ENCODE measurements around the gene SYP.
"Not testable (repeated sequence)": the region's sequence is repeated elsewhere in the genome, so short reads cannot be mapped to it uniquely, and the experiment has no call there.

Gene SYP

GRCh38 chrX:49188468-49189076 is 11.4 kb downstream of the SYP start:
- DNase-seq, result no peak

DNA sequence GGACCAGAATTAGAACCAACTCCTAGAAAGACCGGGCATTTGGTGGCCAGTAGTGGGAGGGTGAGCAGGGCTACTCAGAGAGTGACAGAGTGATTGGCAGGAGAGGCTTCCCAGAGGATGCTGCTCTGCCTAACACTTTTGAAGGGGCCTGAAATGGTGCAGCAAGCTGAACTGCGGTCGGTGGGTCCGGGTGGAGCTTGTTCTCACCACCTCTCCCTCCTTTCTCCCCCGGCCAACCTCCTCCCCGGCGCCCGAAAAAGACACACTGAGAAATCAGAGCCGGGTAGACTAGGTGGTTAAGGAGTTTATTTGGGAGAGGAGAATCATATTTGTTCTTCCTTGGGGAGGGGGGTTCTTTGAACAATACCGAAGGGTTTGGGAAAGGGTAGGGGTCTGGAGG is 12.5 kb downstream of the SYP start:
- no peak for DNase-seq

DNA sequence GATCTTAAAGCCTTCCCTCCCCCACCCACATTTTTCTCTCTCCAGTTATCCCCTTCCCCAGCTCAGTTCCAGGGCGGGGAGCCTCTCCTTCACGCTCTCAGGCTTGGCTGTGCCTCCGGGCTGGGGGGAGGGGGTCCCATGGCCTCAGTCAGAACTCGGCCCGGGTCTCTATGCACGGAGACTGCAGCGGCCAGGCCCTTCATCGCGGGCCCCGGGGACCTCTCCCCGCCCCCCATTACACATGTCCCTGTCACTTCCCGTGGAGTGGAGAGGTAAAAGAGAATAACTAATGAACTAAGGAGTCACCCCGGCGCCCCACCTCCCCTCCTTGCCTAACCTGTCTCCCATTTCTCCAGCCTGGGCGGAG is 13.0 kb downstream of the SYP start:
- DNase-seq, result no peak

DNA sequence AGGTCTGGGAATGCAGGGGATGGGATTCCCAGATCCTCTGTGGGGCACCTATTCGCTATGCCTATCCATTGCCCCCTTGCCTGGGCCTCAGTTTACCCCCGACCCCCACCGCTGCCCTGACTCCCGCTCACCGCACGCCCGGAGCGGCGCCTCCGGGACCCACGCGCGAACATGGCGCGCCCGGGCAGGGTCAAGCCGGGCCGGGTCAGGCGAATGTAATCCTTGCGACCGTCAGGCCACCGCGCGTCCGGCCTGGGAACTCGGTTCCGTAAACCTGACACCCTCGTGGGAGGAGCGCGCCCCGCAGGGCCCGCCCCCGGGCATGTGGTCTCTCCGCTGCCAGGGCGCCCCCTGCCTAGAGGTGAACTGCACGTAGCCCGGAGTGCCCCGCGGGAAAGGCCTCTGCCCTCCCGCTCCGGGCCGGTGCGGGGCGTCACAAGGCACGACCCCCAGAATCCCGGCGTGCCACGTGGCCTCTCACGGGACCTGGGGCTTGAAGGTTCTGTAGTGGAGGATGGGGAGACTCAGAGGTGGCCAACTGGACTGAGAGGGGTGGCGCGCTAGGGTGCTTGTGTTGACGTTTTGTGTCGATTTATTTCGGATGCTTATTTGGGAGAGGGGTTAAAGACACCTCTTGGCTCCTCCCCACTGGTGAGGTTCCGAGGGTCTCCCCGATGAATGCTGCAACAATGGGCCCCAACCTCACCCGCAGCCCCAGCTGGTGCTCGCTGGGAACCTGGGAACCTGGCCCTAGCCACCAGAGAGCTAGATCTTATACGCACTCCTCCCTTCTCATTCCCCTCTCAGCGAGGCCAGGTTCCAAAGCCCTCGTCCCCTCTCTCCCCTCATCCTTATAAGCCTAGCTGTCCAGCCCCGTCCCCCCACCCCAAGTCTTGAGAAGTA is 13.6 kb downstream of the SYP start, which contains the start of gene PRICKLE3:
Gene PRICKLE3, minus strand, starts transcription at position 249 of the 903 bp plus-strand sequence. Its CDS starts 76 bp downstream, at position 173.
- DNase-seq, result peak; percentile 56 to 61

GRCh38 chrX:49184294-49185281 is 15.4 kb downstream of the SYP start:
- no peak for DNase-seq

DNA sequence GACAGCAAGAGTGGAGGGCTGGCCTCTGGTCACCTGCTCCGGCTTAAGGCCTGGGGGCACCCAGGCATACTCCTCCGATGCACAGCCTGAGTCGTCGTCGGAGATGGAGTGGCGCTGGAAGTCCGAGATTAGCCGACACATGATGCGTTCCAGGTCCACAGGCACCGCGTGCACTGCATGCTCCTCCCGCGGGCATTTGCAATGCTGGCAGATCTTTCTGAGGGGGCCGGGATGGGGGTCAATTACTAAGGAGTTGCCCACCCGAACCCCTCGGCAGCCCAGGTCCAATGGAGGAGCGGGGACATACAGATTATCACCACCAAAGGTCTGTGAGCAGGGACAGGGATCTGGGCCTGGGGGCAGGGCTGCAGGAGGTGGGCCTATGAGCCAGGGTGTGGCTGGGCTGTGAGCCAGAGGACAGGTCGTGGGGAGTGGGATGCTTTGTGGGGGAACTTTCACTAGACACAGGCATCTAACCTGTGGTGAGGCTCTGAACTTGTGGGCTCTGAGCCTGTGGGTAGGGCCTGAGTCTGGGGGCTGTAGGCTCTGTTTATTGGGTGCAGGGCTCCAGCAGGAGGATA is 16.2 kb downstream of the SYP start:
- no peak for DNase-seq

GRCh38 chrX:49179358-49179757 is 20.6 kb downstream of the SYP start:
- DNase-seq, result no peak

GRCh38 chrX:49178537-49178936 is 21.5 kb downstream of the SYP start:
- DNase-seq, result no peak

DNA sequence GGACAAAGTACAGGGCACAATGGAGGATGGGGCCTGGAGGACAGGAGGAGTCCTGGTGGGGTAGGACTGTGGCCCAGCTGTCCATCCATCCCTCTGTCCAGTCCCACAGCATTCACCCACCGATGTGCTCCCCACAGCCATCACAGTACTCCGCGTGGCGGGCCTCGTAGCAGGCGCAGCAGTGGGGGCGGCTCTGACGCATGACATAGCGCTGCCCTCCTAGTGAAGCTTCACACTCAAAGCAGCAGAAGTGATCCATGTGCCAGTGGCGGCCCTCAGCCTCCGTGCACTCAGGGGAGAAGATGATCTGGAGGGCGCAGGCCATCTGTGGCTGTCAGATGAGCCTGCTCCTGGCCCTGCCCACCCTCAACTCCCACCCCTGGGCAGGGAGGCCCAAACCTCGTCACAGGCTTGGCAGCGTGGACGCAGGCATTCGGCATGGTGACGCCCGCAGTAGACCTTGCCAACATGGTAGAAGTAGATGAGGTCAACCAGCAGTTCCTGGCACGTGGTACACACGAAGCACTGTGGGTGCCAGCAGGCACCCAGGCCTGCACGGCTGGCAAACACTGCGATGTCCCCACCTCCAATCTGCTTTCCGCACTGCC is 22.0 kb downstream of the SYP start:
- DNase-seq, result no peak

DNA sequence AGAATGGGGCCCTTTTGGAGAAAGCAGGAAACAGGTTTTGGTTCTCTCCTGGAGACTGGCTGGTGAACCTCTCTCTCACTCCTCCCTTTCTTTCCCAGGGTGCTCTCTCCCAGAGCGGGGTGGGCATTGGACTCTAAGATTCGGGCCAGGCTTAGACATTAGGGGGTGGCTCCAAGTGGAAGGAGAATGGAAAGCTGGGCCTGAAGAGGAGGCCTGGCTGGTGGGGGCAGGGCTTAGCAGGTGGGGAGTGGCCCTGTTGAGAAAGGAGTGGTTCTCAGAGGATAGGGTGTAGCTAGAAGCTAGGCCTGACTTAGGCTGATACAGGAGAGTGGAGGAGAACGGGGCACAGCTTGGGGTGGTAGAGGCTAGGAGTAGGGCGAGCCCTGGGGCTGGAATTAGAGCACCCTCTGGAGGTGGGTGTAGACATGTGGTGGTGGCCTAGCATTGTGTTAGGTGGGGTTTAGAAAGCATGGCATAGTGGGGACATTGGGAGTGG is 22.6 kb downstream of the SYP start:
- no peak for DNase-seq

- DNase-seq, result no peak
These were observed 23.3 kb downstream of the SYP start for GRCh38 chrX:49176421-49177326.

GRCh38 chrX:49175435-49176274 is 24.3 kb downstream of the SYP start:
- no peak for DNase-seq

DNA sequence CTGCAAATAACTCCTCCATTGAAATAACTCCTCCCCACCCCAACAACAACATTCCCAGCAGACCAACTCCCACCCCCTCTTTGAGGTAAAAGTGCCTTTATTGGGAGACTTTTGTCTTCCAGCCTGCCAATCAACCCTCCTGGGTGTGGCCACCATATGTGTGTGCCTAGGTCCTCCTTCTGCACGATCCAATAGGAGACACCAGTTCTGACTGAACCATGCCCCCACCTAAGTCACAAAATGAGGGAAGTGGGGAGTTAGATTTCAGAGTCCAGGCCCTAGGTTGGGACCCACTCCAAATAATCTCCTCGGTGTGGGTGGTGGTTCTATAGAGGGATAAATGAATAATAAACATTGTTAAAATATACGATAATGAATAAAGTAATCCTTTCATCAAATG is 25.3 kb downstream of the SYP start:
- DNase-seq, result no peak

DNA sequence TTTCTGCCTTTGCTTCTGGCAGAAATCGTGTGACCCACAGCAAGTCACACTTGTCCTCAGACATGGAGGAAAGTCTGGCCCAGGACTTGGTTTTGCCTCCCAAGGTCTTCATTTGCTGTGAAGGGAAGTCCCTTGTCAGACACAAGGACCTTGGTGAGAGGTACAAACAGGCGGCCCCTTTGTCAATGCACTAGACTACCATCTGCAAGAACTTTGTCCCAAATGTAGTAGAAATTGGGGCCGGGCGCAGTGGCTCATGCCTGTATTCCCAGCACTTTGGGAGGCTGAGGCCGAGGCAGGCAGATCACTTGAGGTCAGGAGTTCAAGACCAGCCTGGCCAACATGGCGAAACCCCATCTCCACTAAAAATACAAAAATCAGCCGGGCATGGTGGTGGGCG is 26.4 kb downstream of the SYP start:
- DNase-seq, result not testable (repeated sequence)

GRCh38 chrX:49172280-49172780 is 27.7 kb downstream of the SYP start:
- peak; percentile 49 to 62 for DNase-seq

DNA sequence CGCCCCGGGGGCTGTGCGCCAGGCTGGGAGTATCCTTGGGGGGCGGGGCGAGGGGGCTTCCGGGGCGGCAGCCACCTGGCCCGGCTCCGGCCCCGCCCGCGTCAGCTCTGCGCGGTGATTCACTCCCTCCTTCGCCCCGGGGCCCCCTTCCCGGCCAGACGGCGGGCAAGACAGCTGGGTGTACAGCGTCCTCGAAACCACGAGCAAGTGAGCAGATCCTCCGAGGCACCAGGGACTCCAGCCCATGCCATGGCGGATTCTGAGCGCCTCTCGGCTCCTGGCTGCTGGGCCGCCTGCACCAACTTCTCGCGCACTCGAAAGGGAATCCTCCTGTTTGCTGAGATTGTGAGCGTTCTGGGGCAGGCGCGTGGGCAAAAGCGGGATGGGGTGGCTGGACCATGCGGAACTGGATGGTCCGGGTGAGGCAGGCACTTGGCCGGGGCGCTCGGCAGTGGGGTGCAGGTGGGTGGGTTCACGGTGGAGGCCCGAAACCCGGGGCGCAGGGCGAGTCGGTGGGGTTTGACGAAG is 28.2 kb downstream of the SYP start, which contains the start of gene PLP2:
Gene PLP2, plus strand, starts transcription at position 147 of the 528 bp plus-strand sequence. Its CDS starts 103 bp downstream, at position 250.
- peak; percentile 54 to 65 for DNase-seq

DNA sequence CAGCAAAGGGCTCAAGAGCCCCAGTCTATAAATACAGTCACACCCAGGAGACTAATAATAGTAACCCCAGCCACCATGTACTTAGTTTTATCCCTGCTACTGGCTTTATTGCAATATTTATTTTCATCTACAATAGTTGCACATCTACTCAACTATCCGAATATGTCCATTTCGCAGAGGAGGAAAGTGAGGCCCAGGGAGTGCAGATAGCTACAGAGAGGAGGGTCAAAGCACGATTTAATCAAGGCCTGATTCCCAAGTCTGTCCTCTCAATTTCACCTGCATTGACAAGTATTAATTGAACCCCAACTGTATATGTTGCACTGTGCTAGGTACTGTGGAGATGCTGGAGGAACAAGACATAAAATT is 32.3 kb downstream of the SYP start:
- DNase-seq, result no peak

GRCh38 chrX:49166914-49167739 is 32.9 kb downstream of the SYP start:
- peak in 1 of 2 donors; percentile 47 for DNase-seq
